Measurements from ENCODE around the gene BTBD16. TPM values are rescaled to one million over a fixed set of nuclear protein-coding genes. Genes with fewer than 3 reads are reported as not detected.

BTBD16 gene
- total and polyA plus RNA-seq, 4 donors: 0.42 to 2.8 (median 1.8) TPM

DNA sequence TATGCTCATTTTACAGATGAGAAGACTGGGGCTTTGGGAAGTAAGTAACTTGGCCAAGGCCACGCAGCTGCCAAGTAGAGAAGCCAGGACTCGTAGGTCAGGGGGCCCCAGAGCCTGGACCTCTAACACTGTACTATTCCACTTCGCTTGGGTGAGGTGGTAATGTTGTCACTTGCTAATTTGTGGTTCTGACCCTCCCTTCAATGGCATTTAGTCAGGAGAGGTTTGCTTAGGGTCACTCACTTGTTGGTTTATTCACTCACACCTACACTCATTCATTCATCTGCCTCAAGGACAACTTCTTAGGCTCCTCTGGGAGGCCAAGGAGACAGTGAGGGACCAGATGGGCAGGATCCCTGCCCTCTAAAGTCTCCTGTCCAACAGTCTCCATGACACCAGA lies 21.3 kb downstream of the BTBD16 start (continued):
- TF ChIP-seq REST (IDR thresholded peaks at IDR 0.05): no peak
- no peak for TF ChIP-seq FOXA2 (IDR thresholded peaks at IDR 0.05)

DNA sequence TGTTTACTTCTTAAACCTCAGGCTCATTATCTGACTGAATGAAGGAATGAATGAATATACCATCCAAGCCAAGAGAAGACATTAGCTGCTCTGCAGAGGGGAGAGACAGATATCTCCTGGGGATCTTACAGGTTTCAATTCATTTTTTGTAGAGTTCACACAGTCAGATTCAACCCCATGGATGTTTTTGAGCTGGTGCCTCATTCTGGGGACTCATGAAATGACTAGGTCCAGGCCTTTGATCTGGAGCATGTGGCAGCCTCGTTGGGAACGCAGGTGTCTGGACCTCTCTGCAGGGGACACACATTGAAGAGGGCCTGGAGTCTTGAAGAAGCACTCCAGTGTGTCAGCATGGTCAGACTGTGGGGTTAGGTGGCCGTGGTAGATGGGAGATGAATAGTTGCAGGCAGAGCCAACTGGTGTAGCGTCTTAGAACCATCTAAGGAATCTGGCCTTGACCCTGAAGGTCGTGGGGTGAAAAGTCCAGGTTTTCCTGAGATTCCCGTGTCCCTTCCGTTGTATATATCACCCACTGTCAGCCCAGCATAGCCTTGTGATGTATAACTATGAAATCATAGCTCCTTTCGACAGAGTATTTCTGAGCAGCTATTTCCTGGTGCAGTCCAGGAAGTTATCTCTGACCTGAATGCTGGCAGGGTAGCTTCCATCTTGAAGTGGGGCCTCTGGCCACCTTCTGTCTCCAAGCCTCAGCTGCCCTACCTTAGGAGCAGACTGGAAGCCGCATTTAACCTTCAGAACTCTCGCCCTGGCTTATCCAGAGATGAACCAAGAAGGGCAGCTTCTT lies 22.3 kb downstream of the BTBD16 start:
- H3K9me3 ChIP-seq (ENCODE audit: control insufficient read depth in 4 of 4, low read length in 3 of 4): no peaks in the 10 kb centered on the region
- 88% methylated on average over 10 of the region's 10 CpGs for WGBS
- H3K4me3 ChIP-seq (ENCODE audit: low read depth in 1 of 3, low read length in 3 of 3): no peak overlapping the region
- no peaks in the 10 kb centered on the region for H3K27me3 ChIP-seq (ENCODE audit: control insufficient read depth in 4 of 4, insufficient read depth in 4 of 4, low read length in 3 of 4)
- H3K36me3 ChIP-seq (ENCODE audit: control insufficient read depth in 4 of 4, insufficient read depth in 3 of 4, low read depth in 1 of 4, low read length in 3 of 4): no peaks in the 10 kb centered on the region
- TF ChIP-seq, protein P1, sequence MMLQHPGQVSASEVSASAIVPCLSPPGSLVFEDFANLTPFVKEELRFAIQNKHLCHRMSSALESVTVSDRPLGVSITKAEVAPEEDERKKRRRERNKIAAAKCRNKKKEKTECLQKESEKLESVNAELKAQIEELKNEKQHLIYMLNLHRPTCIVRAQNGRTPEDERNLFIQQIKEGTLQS (IDR thresholded peaks at IDR 0.05): no peak
- no peak for TF ChIP-seq HNF4G (IDR thresholded peaks at IDR 0.05)
- TF ChIP-seq FOXA2 (IDR thresholded peaks at IDR 0.05): no peak
- TF ChIP-seq, protein P2, sequence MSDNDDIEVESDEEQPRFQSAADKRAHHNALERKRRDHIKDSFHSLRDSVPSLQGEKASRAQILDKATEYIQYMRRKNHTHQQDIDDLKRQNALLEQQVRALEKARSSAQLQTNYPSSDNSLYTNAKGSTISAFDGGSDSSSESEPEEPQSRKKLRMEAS (IDR thresholded peaks at IDR 0.05): no peak
- no peak for TF ChIP-seq JUND (IDR thresholded peaks at IDR 0.05)
- TF ChIP-seq, protein P3, sequence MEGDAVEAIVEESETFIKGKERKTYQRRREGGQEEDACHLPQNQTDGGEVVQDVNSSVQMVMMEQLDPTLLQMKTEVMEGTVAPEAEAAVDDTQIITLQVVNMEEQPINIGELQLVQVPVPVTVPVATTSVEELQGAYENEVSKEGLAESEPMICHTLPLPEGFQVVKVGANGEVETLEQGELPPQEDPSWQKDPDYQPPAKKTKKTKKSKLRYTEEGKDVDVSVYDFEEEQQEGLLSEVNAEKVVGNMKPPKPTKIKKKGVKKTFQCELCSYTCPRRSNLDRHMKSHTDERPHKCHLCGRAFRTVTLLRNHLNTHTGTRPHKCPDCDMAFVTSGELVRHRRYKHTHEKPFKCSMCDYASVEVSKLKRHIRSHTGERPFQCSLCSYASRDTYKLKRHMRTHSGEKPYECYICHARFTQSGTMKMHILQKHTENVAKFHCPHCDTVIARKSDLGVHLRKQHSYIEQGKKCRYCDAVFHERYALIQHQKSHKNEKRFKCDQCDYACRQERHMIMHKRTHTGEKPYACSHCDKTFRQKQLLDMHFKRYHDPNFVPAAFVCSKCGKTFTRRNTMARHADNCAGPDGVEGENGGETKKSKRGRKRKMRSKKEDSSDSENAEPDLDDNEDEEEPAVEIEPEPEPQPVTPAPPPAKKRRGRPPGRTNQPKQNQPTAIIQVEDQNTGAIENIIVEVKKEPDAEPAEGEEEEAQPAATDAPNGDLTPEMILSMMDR (IDR thresholded peaks at IDR 0.05; ENCODE audit: low read depth, low read length, missing input control): no peak
- no peak for TF ChIP-seq HNF4A (conservative IDR thresholded peaks at IDR 0.05)
- no peak for TF ChIP-seq RXRA (IDR thresholded peaks at IDR 0.05)
- no peak for TF ChIP-seq NR2F2 (IDR thresholded peaks at IDR 0.05)
- no peak for TF ChIP-seq ZBTB33 (IDR thresholded peaks at IDR 0.05)
- no peak for TF ChIP-seq RAD21 (IDR thresholded peaks at IDR 0.05)
- TF ChIP-seq FOXA1 (IDR thresholded peaks at IDR 0.05): no peak
- no peak for TF ChIP-seq SP1 (IDR thresholded peaks at IDR 0.05)
- TF ChIP-seq GABPA (IDR thresholded peaks at IDR 0.05 in 1 of 2, conservative IDR thresholded peaks at IDR 0.05 in 1 of 2): no peak
- TF ChIP-seq REST (IDR thresholded peaks at IDR 0.05): no peak
- TF ChIP-seq EGR1 (IDR thresholded peaks at IDR 0.05; ENCODE audit: low read depth in 2 of 2): no peak
- TF ChIP-seq TAF1 (conservative IDR thresholded peaks at IDR 0.05): no peak
- no peak overlapping the region for H3K9ac ChIP-seq (ENCODE audit: low read depth in 1 of 2, low read length in 2 of 2)
- no peak for DNase-seq (ENCODE audit: low spot score)
- no peak overlapping the region for H3K27ac ChIP-seq (ENCODE audit: low read depth in 1 of 2, low read length in 2 of 2)
- no peaks in the 10 kb centered on the region for H3K4me1 ChIP-seq (ENCODE audit: control insufficient read depth in 4 of 4, insufficient read depth in 4 of 4, low read length in 3 of 4)
